Gastrocnemius medialis (tissue), 4 donors: ENCODE results near the gene COQ8B. TPM values are rescaled to one million over a fixed set of nuclear protein-coding genes. Genes with fewer than 3 reads are reported as not detected.

Experiments
- ATAC-seq, 2 donors: fragments of 150-250 bp; one replicate each; pipeline ENCODE4 v1.9.1; 2016
- DNase-seq, 2 donors: peaks; one replicate each; pipeline ENCODE4 v3.0.0-alpha.2; 2019
- H3K27ac ChIP-seq, 4 donors: fragments of 200-600 bp; sonication (generic); 1 replicate in 1 of 4; 2 replicates in 3 of 4; pipeline ENCODE4 v1.5.1; 2016 to 2018; ENCODE audit warnings: mild to moderate bottlenecking in 2 of 4, moderate library complexity in 1 of 4
- H3K27me3 ChIP-seq, 3 donors: fragments of 200-600 bp; sonication (generic) in 2 of 3; 1 replicate in 1 of 3; 2 replicates in 2 of 3; pipeline versions ENCODE4 v1.5.1 to v1.6.0; 2016 to 2019; ENCODE audit warnings: mild to moderate bottlenecking in 1 of 3, moderate library complexity in 1 of 3
- H3K36me3 ChIP-seq, 2 donors: fragments of 200-600 bp; sonication (generic) in 1 of 2; one replicate each; pipeline ENCODE4 v1.5.1; 2017 to 2018
- H3K4me1 ChIP-seq, 2 donors: fragments of 200-600 bp; sonication (generic) in 1 of 2; one replicate each; pipeline ENCODE4 v1.5.1; 2016 to 2017; ENCODE audit warnings: mild to moderate bottlenecking in 2 of 2
- H3K4me3 ChIP-seq, 4 donors: fragments of 200-600 bp; sonication (generic) in 3 of 4; 1 replicate in 1 of 4; 2 replicates in 3 of 4; pipeline ENCODE4 v1.5.1; 2016 to 2019; ENCODE audit warnings: mild to moderate bottlenecking in 2 of 4
- H3K9me3 ChIP-seq, 3 donors: fragments of 200-600 bp; sonication (generic) in 2 of 3; 1 replicate in 1 of 3; 2 replicates in 2 of 3; pipeline ENCODE4 v1.5.1; 2016 to 2019
- CTCF ChIP-seq, 5 experiments: fragments of 450-650 bp in 3 of 5; fragments of 200-600 bp in 2 of 5; sonication (generic) in 2 of 5; IDR thresholded peaks in 4 of 5; conservative IDR thresholded peaks in 1 of 5; 1 replicate in 4 of 5; 2 replicates in 1 of 5; pipeline ENCODE4 v1.5.1; 2016 to 2019; ENCODE audit warnings: antibody characterized with exemption in 5 of 5, mild to moderate bottlenecking in 3 of 5, moderate library complexity in 3 of 5
- POLR2A ChIP-seq, 2 donors: fragments of 450-650 bp; IDR thresholded peaks; one replicate each; pipeline ENCODE4 v1.6.1; 2017; ENCODE audit warnings: antibody characterized with exemption in 2 of 2, mild to moderate bottlenecking in 2 of 2, moderate library complexity in 2 of 2
- in situ Hi-C, 4 donors: fragments of 200-750 bp; cut with MboI; loops; one replicate each; pipeline versions ENCODE4 v1.15.0 to v1.8.0; 2017; ENCODE audit warnings: low sequenced_read_pairs in 4 of 4
- intact Hi-C: fragments of 100-400 bp; cut with DNase I; formaldehyde crosslinking; loops from one replicate; pipeline ENCODE4 v1.15.1; 2023; ENCODE audit warnings: low total_unique reads
- total RNA-seq, 4 donors: library from RNA; depleted of rRNA; stranded (reverse); fragments of >200 nt; gene quantifications; one replicate each; pipeline versions ENCODE4 v1.1.0 to v1.2.3, GENCODE V29; 2016

The COQ8B gene
- total RNA-seq, 4 donors from 2014 or later = 14.9 to 30.7 (median 20.2) TPM

- ATAC-seq = no peak
- intact Hi-C loops = no loop called here
- Histone ChIP-seq H3K9me3 (no peaks in the 10 kb centered on the region), H3K27ac (peak overlapping the region; percentile 70 to 76 (median 74)), H3K4me3 (peak overlapping the region; percentile 14 to 31 (median 28)), H3K4me1 (peaks cover 14 to 18% of the 10 kb centered on the region in 2 donors), H3K27me3 (no peaks in the 10 kb centered on the region), H3K36me3 (no peaks in the 10 kb centered on the region)
- in situ Hi-C loops = loop anchor here in 1 of 4 donors (25.0 kb wide), 1 partner anchor 509 kb away; no protein-coding TSS in a partner anchor
- TF ChIP-seq POLR2A (IDR thresholded peaks at IDR 0.05) (no peak), CTCF (IDR thresholded peaks at IDR 0.05 in 4 of 5, conservative IDR thresholded peaks at IDR 0.05 in 1 of 5) (no peak)
- DNase-seq = no peak
Observed at GRCh38 chr19:40646743-40647254, 69.9 kb downstream of the COQ8B start.

GRCh38 chr19:40642757-40643305 is 73.9 kb downstream of the COQ8B start:
- H3K27me3 ChIP-seq = no peaks in the 10 kb centered on the region
- no peak overlapping the region for H3K27ac ChIP-seq
- peaks cover 7 to 9% of the 10 kb centered on the region in 2 donors for H3K4me1 ChIP-seq
- in situ Hi-C loops = loop anchor here in 1 of 4 donors (25.0 kb wide), 1 partner anchor 506 kb away; no protein-coding TSS in a partner anchor
- no peak for DNase-seq
- intact Hi-C loops = no loop called here
- TF ChIP-seq CTCF (IDR thresholded peaks at IDR 0.05 in 4 of 5, conservative IDR thresholded peaks at IDR 0.05 in 1 of 5) (no peak), POLR2A (IDR thresholded peaks at IDR 0.05) (no peak)
- no peaks in the 10 kb centered on the region for H3K36me3 ChIP-seq
- H3K4me3 ChIP-seq = no peak overlapping the region
- ATAC-seq = no peak
- no peaks in the 10 kb centered on the region for H3K9me3 ChIP-seq

- in situ Hi-C loops (loop anchor here in 1 of 4 donors (25.0 kb wide), 1 partner anchor 505 kb away; no protein-coding TSS in a partner anchor), intact Hi-C loops (no loop called here)
- no peak overlapping the region for H3K27ac ChIP-seq
- DNase-seq = no peak
- ATAC-seq = no peak
- TF ChIP-seq CTCF (IDR thresholded peaks at IDR 0.05 in 4 of 5, conservative IDR thresholded peaks at IDR 0.05 in 1 of 5) (no peak), POLR2A (IDR thresholded peaks at IDR 0.05) (no peak)
- no peaks in the 10 kb centered on the region for H3K36me3 ChIP-seq
- no peaks in the 10 kb centered on the region for H3K27me3 ChIP-seq
- H3K4me1 ChIP-seq = peaks cover 7 to 9% of the 10 kb centered on the region in 2 donors
- no peaks in the 10 kb centered on the region for H3K9me3 ChIP-seq
- H3K4me3 ChIP-seq = no peak overlapping the region
Observed at GRCh38 chr19:40642051-40642706, 74.5 kb downstream of the COQ8B start.

Other genes with a start within 250 kb of the COQ8B start
- 1 to 10 TPM in 3 of 4 donors, under 1 TPM in 1; 0.86 to 5.9 (median 2.4) TPM for gene SPTBN4, start 249.9 kb downstream of the COQ8B start, total RNA-seq
- gene SHKBP1, start 140.0 kb downstream of the COQ8B start, total RNA-seq = 10 to 100 TPM; 11.1 to 24.5 (median 23.6) TPM
- gene LTBP4, start 115.5 kb downstream of the COQ8B start, total RNA-seq = 10 to 100 TPM; 34.4 to 46.7 (median 40.5) TPM
- gene NUMBL, start 26.2 kb downstream of the COQ8B start, total RNA-seq = 10 to 100 TPM in 3 of 4 donors, 1 to 10 TPM in 1; 5.5 to 16.7 (median 14.1) TPM
- 10 to 100 TPM; 14.9 to 34.5 (median 21.8) TPM for gene ITPKC, start 226 bp upstream of the COQ8B start, total RNA-seq
- 10 to 100 TPM in 1 of 4 donors, 1 to 10 TPM in 3; 4.2 to 14.6 (median 6.2) TPM for gene ACTMAP, start 33.6 kb upstream of the COQ8B start, total RNA-seq
- gene SNRPA, start 34.3 kb upstream of the COQ8B start, total RNA-seq = 10 to 100 TPM; 24.3 to 35.2 (median 27.3) TPM
- not detected for gene MIA, start 58.6 kb upstream of the COQ8B start, total RNA-seq
- gene RAB4B, start 61.4 kb upstream of the COQ8B start, total RNA-seq = 10 to 100 TPM; 14.9 to 27.2 (median 19.7) TPM
- 10 to 100 TPM; 42.7 to 56.6 (median 47.9) TPM for gene EGLN2, start 82.3 kb upstream of the COQ8B start, total RNA-seq
- gene CYP2A6, start 133.6 kb upstream of the COQ8B start, total RNA-seq = under 1 TPM in 2 of 4 donors, not detected in 2; 0.16 to 0.20 TPM
- gene CYP2A7, start 165.3 kb upstream of the COQ8B start, total RNA-seq = not detected